Stimulated activated naive CD8-positive, alpha-beta T cell treated with anti-CD3 and anti-CD28 coated beads, Interleukin-15, Interleukin-2, amounts not matched to agents 100 U/mL and 50 U/mL, for 24 hours (primary cell): Measurements from ENCODE around the gene GDPD4.

Source experiments
- ATAC-seq: fragments of 150-1000 bp; cut with Tn5 transposase; one replicate; pipeline ENCODE4 v1.10.0; 2021
- DNase-seq: peaks from one replicate; pipeline ENCODE4 v3.0.0; 2021

Gene GDPD4

DNA sequence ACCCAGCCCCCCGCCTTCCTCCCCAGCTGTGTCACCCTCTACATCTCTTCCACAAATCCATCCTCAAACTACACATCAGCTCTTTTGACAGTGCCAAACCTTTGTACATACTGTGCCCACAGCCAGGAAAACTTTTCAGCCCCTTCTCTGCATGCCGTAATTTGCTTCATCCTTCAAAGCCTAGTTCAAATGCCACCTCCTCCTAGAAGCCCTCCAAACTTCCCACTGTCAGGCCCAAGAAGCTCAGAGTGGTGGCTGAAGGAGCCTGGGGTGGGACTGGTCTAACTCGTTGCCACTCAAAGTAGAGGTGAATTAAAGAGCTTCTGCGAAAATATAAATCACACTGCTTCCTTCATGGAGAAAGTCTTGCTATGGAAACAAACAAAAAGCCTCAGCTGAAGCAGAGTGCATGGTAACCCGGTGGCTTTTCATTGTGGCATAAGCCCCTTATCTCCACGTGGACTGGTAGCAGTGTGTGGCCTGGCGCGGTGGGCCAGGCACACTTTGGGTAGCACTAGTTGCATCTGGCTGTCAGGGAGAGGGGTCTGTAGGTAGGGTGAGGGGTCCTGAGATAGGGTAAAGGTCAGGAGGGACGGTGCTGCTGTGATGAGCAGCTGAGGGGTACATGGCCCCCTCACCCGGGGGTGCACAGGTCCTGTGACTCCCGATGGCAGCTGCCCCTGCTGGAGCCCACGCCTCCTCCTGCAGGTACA lies 96.6 kb downstream of the GDPD4 start:
- ATAC-seq (no peak), DNase-seq (no peak)

DNA sequence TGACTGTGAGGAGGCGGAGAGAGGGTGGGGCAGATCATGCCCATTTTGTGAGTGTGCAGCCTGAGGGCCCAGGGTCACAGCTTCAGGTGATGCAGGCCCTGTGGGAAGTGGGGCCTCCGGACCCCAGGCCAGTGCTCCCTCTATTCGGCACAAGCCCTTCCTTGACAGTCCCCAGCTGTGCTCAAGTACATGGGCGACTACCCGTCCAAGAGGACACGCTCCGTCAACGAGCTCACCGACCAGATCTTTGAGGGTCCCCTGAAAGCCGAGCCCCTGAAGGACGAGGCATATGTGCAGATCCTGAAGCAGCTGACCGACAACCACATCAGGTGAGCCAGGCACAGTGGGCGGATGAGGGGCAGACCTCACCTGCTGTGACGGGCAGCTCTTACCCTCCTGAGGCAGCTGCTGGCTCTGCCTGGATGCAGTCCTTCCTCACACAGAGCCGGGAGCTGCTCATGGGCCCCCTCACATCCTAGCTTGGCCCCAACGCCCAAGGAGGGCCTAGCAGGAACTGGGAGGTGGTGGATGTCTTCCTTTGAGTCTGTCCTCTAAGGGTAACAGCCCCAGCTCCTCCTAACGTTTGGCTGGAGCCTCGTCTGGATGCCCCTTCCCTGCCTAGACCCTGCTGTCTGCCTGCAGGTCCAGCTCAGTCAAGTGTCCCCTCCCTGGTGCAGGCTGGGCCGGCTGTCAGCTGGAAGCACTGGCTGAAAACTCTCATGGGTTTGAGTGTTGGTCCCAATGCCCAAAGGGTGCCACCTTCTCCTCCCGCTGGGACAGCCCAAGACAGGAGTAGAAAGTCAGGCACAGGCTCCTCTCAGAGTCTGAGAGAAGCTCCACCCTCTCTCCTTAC lies 97.4 kb downstream of the GDPD4 start:
- ATAC-seq, result no peak
- DNase-seq, result no peak

GRCh38 chr11:77202941-77203900 lies 98.3 kb downstream of the GDPD4 start:
- DNase-seq (no peak), ATAC-seq (no peak)

- no peak for ATAC-seq
- DNase-seq, result no peak
Measured at GRCh38 chr11:77201991-77202841, 99.3 kb downstream of the GDPD4 start.

DNA sequence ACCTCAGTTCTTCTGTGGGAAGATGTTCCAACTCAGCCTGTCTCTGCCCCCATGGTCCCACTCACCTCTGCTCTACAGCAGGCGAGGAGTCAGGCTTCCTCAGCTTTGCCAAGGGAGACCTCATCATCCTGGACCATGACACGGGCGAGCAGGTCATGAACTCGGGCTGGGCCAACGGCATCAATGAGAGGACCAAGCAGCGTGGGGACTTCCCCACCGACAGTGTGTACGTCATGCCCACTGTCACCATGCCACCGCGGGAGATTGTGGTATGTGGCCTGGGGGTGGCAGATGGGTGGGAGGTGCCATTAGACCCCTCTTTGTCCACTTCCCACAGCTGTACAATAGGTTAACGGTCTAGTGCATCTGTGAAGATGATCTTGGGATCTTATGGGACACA lies 100.1 kb downstream of the GDPD4 start:
- DNase-seq (no peak), ATAC-seq (no peak)

DNA sequence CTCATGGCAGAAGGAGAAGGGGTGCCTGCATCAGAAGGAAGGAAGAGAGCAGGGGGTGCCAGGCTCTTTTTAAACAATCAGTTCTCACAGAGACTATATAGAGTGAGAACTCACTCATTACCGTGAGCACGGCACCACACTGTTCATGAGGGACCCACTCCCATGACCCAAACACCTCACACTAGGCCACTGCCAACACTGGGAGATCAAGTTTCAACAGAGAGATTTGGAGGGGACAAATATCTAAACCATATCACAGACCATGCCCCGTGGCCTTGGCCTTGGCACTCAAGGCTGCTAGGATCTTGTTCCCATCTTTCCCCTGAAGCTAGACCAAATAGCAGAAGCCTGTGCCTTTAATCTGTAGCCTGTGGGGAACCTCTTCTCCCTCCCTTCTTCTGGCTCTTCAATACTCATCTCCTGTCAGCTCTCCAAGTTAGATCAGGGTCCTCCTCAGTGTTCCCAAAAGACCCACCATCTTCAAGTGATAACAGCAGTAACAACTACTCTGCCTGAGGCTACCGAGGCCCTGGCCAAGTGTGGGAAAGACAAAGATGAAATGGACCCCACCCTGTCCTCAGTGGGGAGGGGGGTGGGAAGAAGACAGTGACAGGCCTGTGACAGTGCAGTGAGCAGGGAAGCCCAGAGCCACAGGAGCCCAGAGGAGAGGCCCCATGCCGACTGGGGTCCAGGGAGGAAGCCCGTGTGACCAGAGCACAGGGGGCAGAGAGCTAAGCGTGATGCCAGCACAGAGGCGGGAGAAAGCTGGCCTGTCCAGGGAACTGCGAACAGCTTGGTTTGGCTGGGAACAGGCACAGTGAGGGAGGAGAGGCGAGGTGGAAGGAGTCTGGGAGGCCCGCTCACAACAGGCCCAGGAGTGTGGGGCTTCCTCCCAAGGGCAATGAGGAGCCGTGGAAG lies 100.9 kb downstream of the GDPD4 start:
- no peak for ATAC-seq

GRCh38 chr11:77199137-77199745 lies 102.2 kb downstream of the GDPD4 start:
- ATAC-seq (no peak), DNase-seq (no peak)

More for the DNA sequence above, 100.9 kb downstream of the GDPD4 start:
- DNase-seq, result no peak

- DNase-seq, result peak; percentile 51
- ATAC-seq, result no peak
Measured at GRCh38 chr11:77198440-77198849, 103.0 kb downstream of the GDPD4 start.

GRCh38 chr11:77197626-77198320 lies 103.7 kb downstream of the GDPD4 start:
- DNase-seq (no peak), ATAC-seq (no peak)

GRCh38 chr11:77196961-77197360 lies 104.5 kb downstream of the GDPD4 start:
- ATAC-seq, result no peak
- DNase-seq, result no peak

GRCh38 chr11:77195071-77195755 lies 106.3 kb downstream of the GDPD4 start:
- ATAC-seq (no peak), DNase-seq (no peak)

DNA sequence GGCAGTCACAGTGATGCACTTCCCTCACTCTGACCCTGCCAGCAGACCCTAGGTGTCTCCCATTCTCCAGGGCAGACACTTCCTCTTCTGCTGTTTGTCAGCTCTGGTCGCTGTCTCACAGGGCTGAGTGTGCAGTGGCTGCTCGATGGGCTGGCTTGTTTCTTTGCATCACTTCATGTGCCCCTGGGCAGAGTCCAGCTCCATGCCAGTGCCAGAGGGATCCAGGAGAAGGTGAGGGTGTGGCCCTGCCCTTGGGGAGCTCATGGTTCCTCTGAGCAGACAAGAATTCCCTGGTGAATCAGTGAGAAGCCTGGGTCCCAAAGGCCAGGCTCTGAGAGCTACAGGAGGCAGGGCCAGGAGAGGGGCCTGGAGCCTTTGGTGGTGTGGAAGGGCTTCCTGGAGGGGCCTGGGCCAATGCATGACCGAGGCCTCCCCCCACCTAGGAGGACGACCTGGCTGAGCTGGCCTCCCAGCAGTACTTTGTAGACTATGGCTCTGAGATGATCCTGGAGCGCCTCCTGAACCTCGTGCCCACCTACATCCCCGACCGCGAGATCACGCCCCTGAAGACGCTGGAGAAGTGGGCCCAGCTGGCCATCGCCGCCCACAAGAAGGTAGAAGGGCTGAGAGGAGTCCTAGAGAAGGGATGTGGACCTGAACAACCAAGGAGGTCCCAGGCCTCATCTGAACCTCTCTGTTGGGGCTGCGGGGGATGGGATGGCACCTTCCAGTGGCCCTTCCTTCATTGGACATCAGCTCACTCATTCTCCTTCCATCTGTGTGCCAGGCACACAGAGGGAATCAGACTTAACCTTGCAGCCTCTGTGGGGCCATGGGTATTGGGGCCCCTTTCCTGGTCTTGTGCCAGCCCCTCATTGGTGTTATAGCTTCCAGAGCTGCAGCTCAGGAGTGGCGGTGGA lies 107.3 kb downstream of the GDPD4 start:
- no peak for ATAC-seq

DNA sequence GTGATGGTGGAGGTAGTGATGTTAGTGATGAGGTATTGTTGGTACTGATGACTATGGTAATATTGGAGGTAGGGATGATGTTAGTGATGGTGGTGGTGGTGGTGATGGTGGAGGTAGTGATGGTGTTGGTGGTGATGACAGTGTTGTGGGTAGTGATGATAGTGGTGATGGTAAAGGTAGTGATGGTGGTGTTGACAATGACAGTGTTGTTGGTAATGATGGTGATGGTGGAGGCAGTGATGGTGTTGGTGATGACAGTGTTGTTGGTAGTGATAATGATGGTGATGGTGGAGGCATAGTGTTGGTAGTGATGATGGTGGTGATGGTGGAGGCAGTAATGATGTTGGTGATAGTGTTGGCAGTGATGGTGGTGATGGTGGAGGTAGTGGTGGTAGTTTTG lies 108.3 kb downstream of the GDPD4 start:
- DNase-seq (no peak), ATAC-seq (no peak)

More for the DNA sequence above, 107.3 kb downstream of the GDPD4 start:
- no peak for DNase-seq

GRCh38 chr11:77191823-77192495 lies 109.5 kb downstream of the GDPD4 start:
- DNase-seq (peak; percentile 74), ATAC-seq (peak; percentile 82)

- no peak for DNase-seq
- no peak for ATAC-seq
Measured at GRCh38 chr11:77191429-77191822, 110.1 kb downstream of the GDPD4 start.

- DNase-seq (no peak), ATAC-seq (no peak)
Measured at GRCh38 chr11:77190331-77191075, 111.0 kb downstream of the GDPD4 start.
